PC-9 (cell line): ENCODE data around the gene ROBO4. TPM values are rescaled to one million over a fixed set of nuclear protein-coding genes. Genes with fewer than 3 reads are reported as not detected.

ENCODE experiments used
- BruUV-seq: library from RNA; stranded (reverse); fragments of 400-500 nt; replicated peaks from 2 replicates; lab custom pipeline; 2021; lab: Mats Ljungman, UMichigan
- CTCF ChIA-PET: fragments of 300-600 bp; sonication (Branson Sonifier 250); formaldehyde crosslinking; loops from one replicate; lab custom pipeline; 2022; ENCODE audit warnings: antibody characterized with exemption; lab: Charles Lee
- POLR2A ChIA-PET: fragments of 300-600 bp; sonication (Branson Sonifier 250); formaldehyde crosslinking; loops from one replicate; lab custom pipeline; 2022; ENCODE audit warnings: antibody characterized with exemption; ENCODE audit not compliant: unreplicated experiment; lab: Charles Lee
- DNase-seq, 2 experiments: peaks; one replicate each; pipeline versions ENCODE4 v3.0.0 to v3.0.0-alpha.2; 2015 to 2022; ENCODE audit warnings: mixed read lengths in 1 of 2
- H2AFZ ChIP-seq: fragments of 200-600 bp; sonication (generic); 2 replicates; pipeline ENCODE4 v1.8.1; 2017; ENCODE audit warnings: antibody characterized with exemption
- H3F3A ChIP-seq: fragments of 200-600 bp; sonication (generic); 2 replicates; pipeline ENCODE4 v1.8.1; 2017; ENCODE audit warnings: antibody characterized with exemption, mild to moderate bottlenecking, low read depth; ENCODE audit not compliant: insufficient read depth
- H3K27ac ChIP-seq: fragments of 200-600 bp; sonication (generic); 2 replicates; pipeline ENCODE4 v1.6.1; 2016; ENCODE audit warnings: mixed run types
- H3K27me3 ChIP-seq: fragments of 200-600 bp; sonication (generic); 2 replicates; pipeline ENCODE4 v1.6.1; 2016; ENCODE audit warnings: low read depth, mixed run types; ENCODE audit not compliant: insufficient read depth
- H3K36me3 ChIP-seq: fragments of 200-600 bp; sonication (generic); 2 replicates; pipeline ENCODE4 v1.6.1; 2016; ENCODE audit warnings: low read depth, mixed run types
- H3K4me1 ChIP-seq: fragments of 200-600 bp; sonication (generic); replicated peaks from 2 replicates; pipeline ENCODE4 v1.6.1; 2016; ENCODE audit warnings: mixed run types; ENCODE audit not compliant: insufficient read depth
- H3K4me2 ChIP-seq: fragments of 200-600 bp; sonication (generic); 2 replicates; pipeline ENCODE4 v1.6.1; 2017; ENCODE audit warnings: mixed run types
- H3K4me3 ChIP-seq: fragments of 200-600 bp; sonication (generic); 2 replicates; pipeline ENCODE4 v1.6.1; 2016; ENCODE audit warnings: mixed run types
- H3K79me2 ChIP-seq: fragments of 200-600 bp; sonication (generic); 2 replicates; pipeline ENCODE4 v1.6.1; 2017; ENCODE audit warnings: low read depth, mixed run types
- H3K9me2 ChIP-seq: fragments of 200-600 bp; sonication (generic); 2 replicates; pipeline ENCODE4 v1.8.1; 2017; ENCODE audit warnings: mild to moderate bottlenecking; ENCODE audit not compliant: insufficient read depth
- H3K9me3 ChIP-seq: fragments of 200-600 bp; sonication (generic); 2 replicates; pipeline ENCODE4 v1.8.1; 2016; ENCODE audit warnings: low read depth; ENCODE audit not compliant: insufficient read depth
- H4K20me1 ChIP-seq: fragments of 200-600 bp; sonication (generic); 2 replicates; pipeline ENCODE4 v1.8.1; 2017; ENCODE audit not compliant: insufficient read depth
- CTCF ChIP-seq: fragments of 200-600 bp; sonication (generic); conservative IDR thresholded peaks from 2 replicates; pipeline ENCODE4 v1.6.1; 2017; ENCODE audit warnings: mixed run types, antibody characterized with exemption, mild to moderate bottlenecking, moderate library complexity
- EZH2 ChIP-seq: fragments of 200-600 bp; sonication (generic); IDR thresholded peaks from 2 replicates; pipeline ENCODE4 v1.8.0; 2017; ENCODE audit warnings: antibody characterized with exemption, low read depth
- intact Hi-C: fragments of 100-400 bp; cut with micrococcal nuclease; formaldehyde crosslinking; loops from one replicate; pipeline ENCODE4 v1.10.0; 2022; ENCODE audit not compliant: unreplicated experiment
- total RNA-seq: library from RNA; stranded (reverse); gene quantifications from 2 replicates; pipeline ENCODE4 v1.2.3, GENCODE V29; 2021

ROBO4 gene
- total RNA-seq, 1 experiment from 2014 or later = not detected

- H3K27ac ChIP-seq = no peak overlapping the region
- H4K20me1 ChIP-seq = no peaks in the 10 kb centered on the region
- no peaks in the 10 kb centered on the region for H3F3A ChIP-seq
- H3K4me1 ChIP-seq = no peaks in the 10 kb centered on the region
- H3K4me3 ChIP-seq = no peak overlapping the region
- H3K27me3 ChIP-seq = peaks cover 97% of the 10 kb centered on the region
- ChIA-PET POLR2A (no interaction called here), CTCF (no interaction called here)
- no peaks in the 10 kb centered on the region for H3K9me2 ChIP-seq
- H3K4me2 ChIP-seq = no peak overlapping the region
- BruUV-seq = no TSS peak
- no peaks in the 10 kb centered on the region for H3K79me2 ChIP-seq
- no peak for TF ChIP-seq CTCF
- TF ChIP-seq EZH2 = no peak
- no peaks in the 10 kb centered on the region for H3K9me3 ChIP-seq
- DNase-seq = no peak
- no peaks in the 10 kb centered on the region for H3K36me3 ChIP-seq
- intact Hi-C loops = no loop called here
- no peak overlapping the region for H2AFZ ChIP-seq
Observed at GRCh38 chr11:124846070-124846673, 51.5 kb downstream of the ROBO4 start.

- Histone ChIP-seq H3K9me2 (no peaks in the 10 kb centered on the region), H3K9me3 (no peaks in the 10 kb centered on the region), H3K79me2 (no peaks in the 10 kb centered on the region), H3K4me3 (no peak overlapping the region), H2AFZ (no peak overlapping the region), H3F3A (no peaks in the 10 kb centered on the region), H3K4me2 (no peak overlapping the region), H3K36me3 (no peaks in the 10 kb centered on the region), H4K20me1 (no peaks in the 10 kb centered on the region), H3K27ac (no peak overlapping the region), H3K4me1 (no peaks in the 10 kb centered on the region), H3K27me3 (peaks cover 85% of the 10 kb centered on the region)
- ChIA-PET POLR2A (no interaction called here), CTCF (no interaction called here)
- TF ChIP-seq CTCF (no peak), EZH2 (no peak)
- intact Hi-C loops = no loop called here
- no peak for DNase-seq
- BruUV-seq = no TSS peak
Observed at GRCh38 chr11:124844664-124845079, 53.0 kb downstream of the ROBO4 start.

- H3K27ac ChIP-seq = no peak overlapping the region
- H2AFZ ChIP-seq = no peak overlapping the region
- no peak for DNase-seq
- ChIA-PET CTCF (no interaction called here), POLR2A (no interaction called here)
- intact Hi-C loops = no loop called here
- H3K79me2 ChIP-seq = no peaks in the 10 kb centered on the region
- no peaks in the 10 kb centered on the region for H3F3A ChIP-seq
- BruUV-seq = no TSS peak
- no peaks in the 10 kb centered on the region for H3K4me1 ChIP-seq
- no peak for TF ChIP-seq EZH2
- TF ChIP-seq CTCF = no peak
- H3K9me3 ChIP-seq = no peaks in the 10 kb centered on the region
- no peaks in the 10 kb centered on the region for H3K9me2 ChIP-seq
- no peak overlapping the region for H3K4me3 ChIP-seq
- no peaks in the 10 kb centered on the region for H3K36me3 ChIP-seq
- peaks cover 74% of the 10 kb centered on the region for H3K27me3 ChIP-seq
- no peaks in the 10 kb centered on the region for H4K20me1 ChIP-seq
- H3K4me2 ChIP-seq = no peak overlapping the region
Observed at GRCh38 chr11:124843616-124843910, 54.1 kb downstream of the ROBO4 start.
